BE2C (cell line): ENCODE measurements around the gene FGF19.
"Not testable (repeated sequence)": the region's sequence is repeated elsewhere in the genome, so short reads cannot be mapped to it uniquely, and the experiment has no call there.

Experiments
- DNase-seq: peaks from one replicate; pipeline ENCODE4 v3.0.0-alpha.2; 2020
- H3K27me3 ChIP-seq: fragments of 250-450 bp; sonication (Bioruptor Pico); 2 replicates; pipeline ENCODE4 v1.5.1; 2020; ENCODE audit warnings: mild to moderate bottlenecking
- H3K36me3 ChIP-seq: fragments of 250-450 bp; sonication (Bioruptor Pico); 2 replicates; pipeline ENCODE4 v1.5.1; 2020; ENCODE audit warnings: mild to moderate bottlenecking
- H3K4me1 ChIP-seq: fragments of 250-450 bp; sonication (Bioruptor Pico); 2 replicates; pipeline ENCODE4 v1.5.1; 2020
- H3K4me3 ChIP-seq: 2 replicates; pipeline ENCODE4 v1.5.1; 2011; ENCODE audit warnings: low read depth, low read length
- H3K9me3 ChIP-seq: fragments of 250-450 bp; sonication (Bioruptor Pico); 2 replicates; pipeline ENCODE4 v1.5.1; 2020
- CTCF ChIP-seq: IDR thresholded peaks from 2 replicates; pipeline ENCODE4 v1.5.1; 2012; ENCODE audit warnings: mild to moderate bottlenecking, low read depth, low read length

Gene FGF19

GRCh38 chr11:69689484-69690319, 14.1 kb downstream of the FGF19 start:
- no peak for TF ChIP-seq CTCF
- H3K4me3 ChIP-seq, result no peak overlapping the region

GRCh38 chr11:69687969-69688771, 15.7 kb downstream of the FGF19 start:
- not testable (repeated sequence) for H3K27me3 ChIP-seq, H3K36me3 ChIP-seq, H3K9me3 ChIP-seq, DNase-seq, H3K4me1 ChIP-seq, H3K4me3 ChIP-seq

More at GRCh38 chr11:69689484-69690319, 14.1 kb downstream of the FGF19 start:
- H3K27me3 ChIP-seq, result peaks cover 5% of the 10 kb centered on the region; the same call in 1 of the 2 replicates
- H3K9me3 ChIP-seq, result no peaks in the 10 kb centered on the region; the same call in 1 of the 2 replicates
- no peak for DNase-seq
- no peaks in the 10 kb centered on the region for H3K36me3 ChIP-seq
- H3K4me1 ChIP-seq, result peaks cover 3% of the 10 kb centered on the region; the same call in 1 of the 2 replicates

GRCh38 chr11:69686856-69687255, 17.0 kb downstream of the FGF19 start:
- Histone ChIP-seq H3K9me3 (no peaks in the 10 kb centered on the region; the same call in none of the 2 replicates), H3K36me3 (no peaks in the 10 kb centered on the region), H3K27me3 (peaks cover 5% of the 10 kb centered on the region; the same call in 1 of the 2 replicates), H3K4me1 (peaks cover 3% of the 10 kb centered on the region; the same call in 1 of the 2 replicates), H3K4me3 (no peak overlapping the region)
- TF ChIP-seq CTCF, result no peak
- DNase-seq, result no peak

GRCh38 chr11:69686452-69686851, 17.4 kb downstream of the FGF19 start:
- DNase-seq, result no peak
- H3K36me3 ChIP-seq, result no peaks in the 10 kb centered on the region
- no peak for TF ChIP-seq CTCF
- no peaks in the 10 kb centered on the region; the same call in none of the 2 replicates for H3K9me3 ChIP-seq
- H3K4me3 ChIP-seq, result no peak overlapping the region
- H3K4me1 ChIP-seq, result peaks cover 3% of the 10 kb centered on the region; the same call in 1 of the 2 replicates
- H3K27me3 ChIP-seq, result peaks cover 5% of the 10 kb centered on the region; the same call in 1 of the 2 replicates

GRCh38 chr11:69685348-69685747, 18.5 kb downstream of the FGF19 start:
- peaks cover 5% of the 10 kb centered on the region; the same call in 1 of the 2 replicates for H3K27me3 ChIP-seq
- no peak for DNase-seq
- TF ChIP-seq CTCF, result no peak
- peaks cover 3% of the 10 kb centered on the region; the same call in 1 of the 2 replicates for H3K4me1 ChIP-seq
- H3K36me3 ChIP-seq, result no peaks in the 10 kb centered on the region
- no peaks in the 10 kb centered on the region; the same call in none of the 2 replicates for H3K9me3 ChIP-seq
- no peak overlapping the region for H3K4me3 ChIP-seq

- DNase-seq, result no peak
These were observed 19.2 kb downstream of the FGF19 start for GRCh38 chr11:69684651-69685050.

More at GRCh38 chr11:69684651-69685050, 19.2 kb downstream of the FGF19 start:
- Histone ChIP-seq H3K36me3 (no peaks in the 10 kb centered on the region), H3K4me3 (no peak overlapping the region), H3K9me3 (no peaks in the 10 kb centered on the region; the same call in none of the 2 replicates), H3K4me1 (peaks cover 3% of the 10 kb centered on the region; the same call in 1 of the 2 replicates), H3K27me3 (peaks cover 5% of the 10 kb centered on the region; the same call in 1 of the 2 replicates)
- no peak for TF ChIP-seq CTCF
